Fibroblast of skin of left biceps (primary cell): ENCODE results near the gene CLSTN1.

Experiments
- DNase-seq, 2 experiments: peaks; one replicate each; pipeline ENCODE4 v3.0.0-alpha.2; 2013; ENCODE audit warnings: low read depth in 2 of 2

Gene CLSTN1

GRCh38 chr1:9730096-9730901, 93.5 kb downstream of the CLSTN1 start:
- no peak for DNase-seq

DNA sequence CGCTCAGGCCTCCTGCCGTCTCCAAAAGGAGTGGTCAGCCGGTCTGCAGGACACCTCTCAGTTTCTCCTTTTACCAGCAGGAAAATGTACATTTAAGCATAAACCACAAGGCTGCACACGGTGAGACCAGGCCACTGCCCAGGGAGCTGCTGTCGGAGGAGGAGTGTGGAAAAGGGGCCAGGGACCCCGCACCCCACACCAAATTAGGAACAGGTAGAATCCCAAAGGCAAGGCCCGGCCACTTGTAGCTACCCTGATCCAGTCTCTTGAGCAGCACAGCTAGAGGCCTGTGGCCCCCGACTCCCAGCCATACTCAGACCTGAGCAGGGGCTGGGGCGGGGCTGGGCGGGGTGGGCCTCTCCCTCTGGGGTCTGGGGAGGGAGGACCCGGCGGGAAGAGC, 94.2 kb downstream of the CLSTN1 start:
- DNase-seq: no peak

- DNase-seq: no peak
These were observed 95.1 kb downstream of the CLSTN1 start for GRCh38 chr1:9728451-9729295.

GRCh38 chr1:9726905-9727595, 96.7 kb downstream of the CLSTN1 start:
- DNase-seq: no peak

- no peak for DNase-seq
These were observed 97.4 kb downstream of the CLSTN1 start for GRCh38 chr1:9726406-9726805.

DNA sequence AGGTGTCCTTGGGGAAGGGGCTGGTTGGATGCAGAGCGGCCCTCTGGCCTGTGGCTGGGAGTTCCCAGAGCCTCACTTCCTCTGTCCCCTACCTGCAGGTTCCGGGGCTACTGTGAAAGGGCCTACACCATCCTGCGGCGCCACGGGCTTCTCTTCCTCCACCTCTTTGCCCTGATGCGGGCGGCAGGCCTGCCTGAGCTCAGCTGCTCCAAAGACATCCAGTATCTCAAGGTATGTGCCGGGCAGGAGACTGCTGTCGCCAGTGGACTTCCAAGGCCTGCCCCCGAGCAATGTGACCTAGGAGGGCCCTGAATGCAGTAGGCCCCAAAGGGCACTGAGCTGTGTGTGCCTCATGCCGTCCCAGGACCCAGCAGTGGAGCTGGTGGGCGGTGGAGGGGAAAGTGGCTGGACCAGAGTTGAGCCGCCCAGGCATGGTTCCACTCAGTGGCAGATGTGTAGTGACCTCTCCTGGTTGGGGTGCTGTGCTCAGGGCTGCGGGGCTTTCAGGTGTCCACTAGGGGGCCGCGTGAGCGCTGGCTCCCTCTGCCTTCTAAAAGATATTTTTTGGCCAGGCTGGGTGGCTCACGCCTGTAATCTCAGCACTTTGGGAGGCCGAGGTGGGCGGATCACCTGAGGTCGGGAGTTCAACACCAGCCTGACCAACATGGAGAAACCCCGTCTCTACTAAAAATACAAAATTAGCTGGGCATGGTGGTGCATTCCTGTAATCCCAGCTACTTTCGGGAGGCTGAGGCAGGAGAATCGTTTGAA, 98.9 kb downstream of the CLSTN1 start:
- no peak for DNase-seq

- DNase-seq: no peak
These were observed 99.8 kb downstream of the CLSTN1 start for GRCh38 chr1:9723926-9724325.

DNA sequence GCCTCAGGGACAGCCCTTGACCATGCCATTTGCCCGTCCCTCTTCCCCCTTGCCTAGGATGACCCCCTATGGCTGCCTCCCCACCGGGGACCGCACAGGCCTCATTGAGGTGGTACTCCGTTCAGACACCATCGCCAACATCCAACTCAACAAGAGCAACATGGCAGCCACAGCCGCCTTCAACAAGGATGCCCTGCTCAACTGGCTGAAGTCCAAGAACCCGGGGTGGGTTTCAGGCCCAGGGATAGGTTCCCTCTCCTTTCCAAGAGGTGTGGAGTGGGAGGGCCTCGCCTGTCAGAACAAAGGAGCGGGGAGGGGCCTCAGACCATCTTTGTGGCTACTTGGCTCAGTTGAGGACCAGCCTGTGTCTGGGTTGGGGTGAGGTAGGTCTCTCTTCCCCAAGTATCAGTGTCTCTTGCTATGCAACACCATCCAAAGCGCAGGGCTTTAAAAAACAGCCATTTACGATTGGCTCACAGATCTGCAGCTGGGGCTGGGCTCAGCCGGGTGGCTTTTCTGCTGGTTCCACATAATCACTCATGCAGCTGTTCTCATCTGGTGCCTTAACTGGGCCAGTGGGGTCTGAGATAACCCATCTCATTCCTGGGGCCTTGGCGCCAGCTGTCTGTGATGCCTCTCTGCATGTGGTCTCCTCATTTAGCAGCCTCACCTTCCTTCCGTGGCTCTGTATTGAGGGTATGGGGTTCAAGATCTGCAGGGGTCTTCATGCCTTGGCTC, 100.5 kb downstream of the CLSTN1 start:
- no peak for DNase-seq

DNA sequence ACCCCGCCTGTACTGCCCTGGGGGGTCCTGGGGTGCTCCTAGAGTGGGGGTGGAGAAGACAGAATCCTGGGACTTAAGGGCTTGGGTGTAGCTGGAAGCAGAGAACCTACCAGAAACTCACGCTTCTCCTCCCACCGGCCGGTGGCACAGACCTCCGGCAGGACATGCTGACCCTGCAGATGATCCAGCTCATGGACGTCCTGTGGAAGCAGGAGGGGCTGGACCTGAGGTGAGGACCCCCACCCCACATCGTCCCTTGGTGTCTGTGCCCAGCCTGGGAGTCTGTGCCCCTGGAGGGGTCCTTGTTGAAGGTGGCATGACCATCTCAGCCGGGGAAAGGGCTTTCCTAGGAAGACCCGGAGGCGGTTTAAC, 101.4 kb downstream of the CLSTN1 start:
- DNase-seq: no peak

DNA sequence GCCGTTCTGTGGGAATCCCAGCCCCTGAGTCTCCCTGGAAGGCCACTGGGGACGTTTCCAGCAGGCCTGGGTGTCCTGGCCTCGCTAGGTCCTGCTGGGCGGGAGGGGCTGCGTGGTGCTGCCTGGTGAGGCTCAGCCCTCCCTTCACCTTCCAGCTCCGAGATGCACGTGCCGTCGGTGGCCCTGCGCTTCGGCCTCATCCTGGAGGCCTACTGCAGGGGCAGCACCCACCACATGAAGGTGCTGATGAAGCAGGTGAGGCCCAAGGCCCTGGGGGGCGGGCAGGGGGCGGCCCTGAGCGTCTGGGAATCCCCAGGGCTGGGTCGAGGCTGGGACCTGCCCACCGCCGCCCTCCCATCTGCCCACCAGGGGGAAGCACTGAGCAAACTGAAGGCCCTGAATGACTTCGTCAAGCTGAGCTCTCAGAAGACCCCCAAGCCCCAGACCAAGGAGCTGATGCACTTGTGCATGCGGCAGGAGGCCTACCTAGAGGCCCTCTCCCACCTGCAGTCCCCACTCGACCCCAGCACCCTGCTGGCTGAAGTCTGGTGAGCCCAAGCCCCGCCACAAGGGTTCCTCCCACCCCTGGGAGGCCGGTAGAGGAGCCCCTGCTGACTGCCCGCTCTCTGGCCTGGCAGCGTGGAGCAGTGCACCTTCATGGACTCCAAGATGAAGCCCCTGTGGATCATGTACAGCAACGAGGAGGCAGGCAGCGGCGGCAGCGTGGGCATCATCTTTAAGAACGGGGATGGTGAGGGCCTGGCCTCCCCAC, 102.0 kb downstream of the CLSTN1 start:
- no peak for DNase-seq

DNA sequence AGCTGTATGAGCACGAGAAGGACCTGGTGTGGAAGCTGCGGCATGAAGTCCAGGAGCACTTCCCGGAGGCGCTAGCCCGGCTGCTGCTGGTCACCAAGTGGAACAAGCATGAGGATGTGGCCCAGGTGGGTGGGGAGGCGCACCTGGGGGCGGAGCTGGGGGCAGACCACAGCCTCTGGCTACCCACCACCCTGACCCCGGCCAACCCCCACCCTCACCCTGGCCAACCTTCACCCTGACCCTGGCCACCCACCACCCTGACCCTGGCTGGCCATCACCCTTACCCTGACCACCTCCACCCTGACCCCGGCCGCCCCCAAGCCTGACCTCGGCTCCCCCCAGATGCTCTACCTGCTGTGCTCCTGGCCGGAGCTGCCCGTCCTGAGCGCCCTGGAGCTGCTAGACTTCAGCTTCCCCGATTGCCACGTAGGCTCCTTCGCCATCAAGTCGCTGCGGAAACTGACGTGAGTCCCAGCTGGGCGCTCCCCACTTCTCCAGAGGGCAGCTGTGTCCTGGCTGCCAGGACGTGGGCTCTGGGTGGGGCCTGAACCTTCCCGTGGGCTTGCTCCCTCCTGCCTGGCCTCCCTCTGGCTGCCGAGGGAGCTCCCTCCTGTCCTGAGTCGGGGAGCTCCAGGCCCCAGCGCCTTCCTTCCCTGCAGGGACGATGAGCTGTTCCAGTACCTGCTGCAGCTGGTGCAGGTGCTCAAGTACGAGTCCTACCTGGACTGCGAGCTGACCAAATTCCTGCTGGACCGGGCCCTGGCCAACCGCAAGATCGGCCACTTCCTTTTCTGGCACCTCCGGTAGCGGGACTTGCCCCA, 102.8 kb downstream of the CLSTN1 start:
- no peak for DNase-seq

GRCh38 chr1:9719978-9720722, 103.6 kb downstream of the CLSTN1 start:
- DNase-seq: no peak

DNA sequence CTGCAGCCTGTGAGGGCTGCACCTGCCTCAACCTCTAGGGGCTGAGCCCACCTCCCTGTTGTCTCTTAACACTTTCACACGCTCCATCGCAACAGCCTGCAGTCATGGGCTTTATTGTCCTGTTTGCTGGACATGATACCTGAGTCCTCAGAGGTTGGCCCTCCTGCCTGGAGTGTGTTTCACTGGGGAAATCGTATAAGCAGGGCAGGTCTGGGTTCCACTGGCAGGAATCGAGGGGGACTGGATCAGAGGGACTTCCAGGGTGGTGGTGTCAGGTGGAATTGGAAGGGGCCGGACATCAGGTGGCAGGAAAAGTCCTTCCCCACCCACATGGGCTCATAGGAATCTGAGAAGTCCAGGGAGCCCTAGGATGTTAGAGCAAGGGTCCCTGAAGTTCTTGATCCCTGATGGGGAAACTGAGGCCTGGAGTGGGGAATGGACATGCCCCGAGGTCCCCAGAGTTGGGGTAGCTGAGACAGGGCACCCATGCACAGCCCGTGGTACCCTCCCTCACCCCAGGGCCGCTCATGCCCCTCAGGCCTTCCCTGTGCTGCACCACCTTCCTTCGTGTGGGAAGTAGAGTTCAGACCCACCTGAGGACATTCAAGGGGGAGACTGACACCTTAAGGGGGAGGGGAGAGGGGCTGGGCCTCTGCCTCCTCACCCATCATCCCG, 105.6 kb downstream of the CLSTN1 start:
- no peak for DNase-seq

DNA sequence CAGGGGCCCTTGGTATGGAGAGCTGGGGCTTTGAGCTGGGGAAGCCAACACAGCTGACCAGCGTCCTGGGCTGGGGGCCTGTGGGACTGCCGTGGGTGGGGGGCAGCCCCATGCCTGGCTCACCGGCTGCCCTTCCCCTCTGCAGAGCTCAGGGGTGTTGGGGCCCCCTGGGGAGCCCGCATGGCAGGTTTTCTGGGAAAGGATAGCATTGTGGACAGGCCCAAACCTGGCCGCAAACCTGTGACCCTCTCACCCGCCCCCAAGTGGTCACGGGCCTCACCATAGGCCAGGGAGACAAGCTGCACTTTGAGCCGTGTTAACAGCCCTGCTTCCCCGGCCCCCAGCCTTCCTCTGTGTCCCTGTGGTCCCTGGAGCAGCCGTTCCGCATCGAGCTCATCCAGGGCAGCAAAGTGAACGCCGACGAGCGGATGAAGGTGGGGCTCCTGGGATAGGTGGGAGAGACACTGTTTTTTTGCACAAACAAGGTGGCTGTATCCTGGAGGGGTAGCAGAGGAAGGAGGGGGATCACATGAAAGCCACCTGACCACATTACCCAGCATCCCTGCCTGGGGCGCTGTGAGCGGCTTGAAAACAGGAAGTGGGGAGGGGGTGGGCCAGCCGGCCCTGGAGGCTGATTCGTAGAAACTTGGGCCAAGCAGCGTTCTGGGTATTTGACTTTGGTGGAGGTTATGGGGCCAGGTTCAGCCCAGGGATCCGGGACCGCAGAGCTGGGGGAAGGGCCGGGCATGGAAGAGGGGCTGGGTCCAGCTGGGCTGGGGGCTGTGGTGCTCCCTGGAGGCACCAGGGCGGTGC, 106.4 kb downstream of the CLSTN1 start:
- no peak for DNase-seq

GRCh38 chr1:9716404-9717192, 107.2 kb downstream of the CLSTN1 start:
- no peak for DNase-seq

- DNase-seq: no peak
These were observed 108.1 kb downstream of the CLSTN1 start for GRCh38 chr1:9715536-9716226.
